Fibroblast of lung (primary cell): Measurements from ENCODE around the gene RAP1GAP2. TPM values are rescaled to one million over a fixed set of nuclear protein-coding genes. Genes with fewer than 3 reads are reported as not detected.

Source experiments
- DNase-seq, 2 donors: peaks; one replicate each; pipeline versions ENCODE4 v3.0.0 to v3.0.0-alpha.2; 2010; ENCODE audit warnings: low read depth in 2 of 2
- H2AFZ ChIP-seq: 2 replicates; pipeline ENCODE4 v1.5.1; 2012; ENCODE audit warnings: low read length, control low read depth, inconsistent platforms
- H3K27ac ChIP-seq: 2 replicates; pipeline ENCODE4 v1.5.1; 2011; ENCODE audit warnings: low read length, control low read depth; ENCODE audit not compliant: insufficient read depth
- H3K27me3 ChIP-seq: 2 replicates; pipeline ENCODE4 v1.5.1; 2011; ENCODE audit warnings: mild to moderate bottlenecking, low read length; ENCODE audit not compliant: control insufficient read depth, insufficient read depth
- H3K36me3 ChIP-seq: 2 replicates; pipeline ENCODE4 v1.5.1; 2011; ENCODE audit warnings: low read length; ENCODE audit not compliant: control insufficient read depth, insufficient read depth
- H3K4me1 ChIP-seq: 2 replicates; pipeline ENCODE4 v1.5.1; 2011; ENCODE audit warnings: low read length; ENCODE audit not compliant: control insufficient read depth, insufficient read depth; ENCODE audit errors: extremely low read depth
- H3K4me2 ChIP-seq: 2 replicates; pipeline ENCODE4 v1.5.1; 2011; ENCODE audit warnings: low read length, control low read depth; ENCODE audit not compliant: insufficient read depth; ENCODE audit errors: extremely low read depth
- H3K4me3 ChIP-seq, 4 experiments: fragments of 200-600 bp in 1 of 4; sonication (generic) in 1 of 4; replicated peaks in 1 of 4; 2 replicates each; pipeline ENCODE4 v1.5.1; 2011 to 2016; ENCODE audit warnings: low read length in 4 of 4, low read depth in 3 of 4, mild to moderate bottlenecking in 3 of 4, control low read depth in 2 of 4, inconsistent platforms in 1 of 4, mixed read lengths in 1 of 4; ENCODE audit not compliant: insufficient read depth in 1 of 4; ENCODE audit errors: control extremely low read depth in 1 of 4
- H3K79me2 ChIP-seq: 2 replicates; pipeline ENCODE4 v1.5.1; 2012; ENCODE audit warnings: mild to moderate bottlenecking, low read length, inconsistent platforms; ENCODE audit not compliant: control insufficient read depth, insufficient read depth
- H3K9ac ChIP-seq: 2 replicates; pipeline ENCODE4 v1.5.1; 2011; ENCODE audit warnings: mild to moderate bottlenecking, low read length, control low read depth; ENCODE audit not compliant: insufficient read depth
- H3K9me3 ChIP-seq: 2 replicates; pipeline ENCODE4 v1.5.1; 2012; ENCODE audit warnings: low read depth, low read length; ENCODE audit not compliant: control insufficient read depth, insufficient read depth
- H4K20me1 ChIP-seq: 2 replicates; pipeline ENCODE4 v1.5.1; 2011; ENCODE audit warnings: low read length; ENCODE audit not compliant: control insufficient read depth, insufficient read depth; ENCODE audit errors: extremely low read depth
- EZH2 ChIP-seq: IDR thresholded peaks from 2 replicates; pipeline ENCODE4 v1.5.1; 2012; ENCODE audit warnings: low read length, control low read depth, mild to moderate bottlenecking; ENCODE audit errors: missing control alignments
- polyA plus RNA-seq, 2 donors: library from polyadenylated mRNA; depleted of rRNA in 1 of 2; stranded (reverse) in 1 of 2; unstranded in 1 of 2; fragments of >200 nt; gene quantifications; 2 replicates each; pipeline ENCODE4 v1.2.1, GENCODE V29; 2011 to 2012; ENCODE audit warnings: missing spikeins in 1 of 2
- total RNA-seq: library from RNA; depleted of rRNA; stranded (reverse); fragments of >200 nt; gene quantifications from 2 replicates; pipeline ENCODE4 v1.2.1, GENCODE V29; 2014
- TF ChIP-seq, protein P1 (sequence below), 2 donors: IDR thresholded peaks in 1 of 2; conservative IDR thresholded peaks in 1 of 2; 1 replicate in 1 of 2; 2 replicates in 1 of 2; pipeline ENCODE4 v1.5.1; 2011 to 2012; ENCODE audit warnings: low read length in 2 of 2, control low read depth in 1 of 2, inconsistent platforms in 1 of 2, low read depth in 1 of 2, mild to moderate bottlenecking in 1 of 2

The RAP1GAP2 gene
- total and polyA plus RNA-seq, 2 donors (not counting 1 experiment from before 2014, with no cell fraction given) = 0.33 to 0.99 TPM

DNA sequence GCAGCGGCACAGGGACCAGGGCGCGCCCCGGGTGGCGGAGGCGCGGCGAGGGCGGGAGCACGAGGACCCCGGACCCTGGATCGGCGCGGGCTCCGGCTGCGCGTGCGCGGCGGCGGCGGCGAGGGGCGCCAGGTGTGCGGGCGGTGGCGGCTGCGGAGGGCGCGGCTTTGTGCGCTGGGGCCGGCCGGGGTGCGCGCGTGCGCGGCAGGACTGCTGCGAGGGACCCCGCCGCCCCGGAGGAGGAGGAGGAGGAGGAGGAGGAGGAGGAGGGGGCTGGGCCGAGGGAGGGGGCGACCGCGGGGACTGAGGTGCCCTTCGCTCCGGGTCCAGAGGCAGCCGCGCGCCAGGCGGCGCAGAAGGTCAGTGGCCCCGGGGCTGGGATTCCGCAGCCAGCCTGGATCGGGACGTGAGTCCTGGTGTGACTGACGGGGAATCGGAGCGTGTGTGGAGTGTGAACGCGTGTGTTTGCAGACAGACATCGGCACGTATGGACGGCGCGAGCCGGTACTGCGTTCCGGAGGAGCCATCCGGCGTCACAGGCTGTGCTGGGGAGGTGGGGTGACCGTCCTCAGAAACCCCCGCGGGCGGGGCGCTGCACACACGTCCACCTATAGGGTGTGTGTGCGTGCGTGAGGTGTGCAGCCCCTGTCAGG lies 19.5 kb upstream of the RAP1GAP2 start:
- Histone ChIP-seq H3K4me2 (no peak overlapping the region), H4K20me1 (no peaks in the 10 kb centered on the region), H2AFZ (no peak overlapping the region), H3K36me3 (no peaks in the 10 kb centered on the region), H3K27ac (no peak overlapping the region), H3K79me2 (no peaks in the 10 kb centered on the region), H3K4me3 (no peak overlapping the region), H3K4me1 (no peaks in the 10 kb centered on the region), H3K9ac (no peak overlapping the region), H3K27me3 (peaks cover 12% of the 10 kb centered on the region), H3K9me3 (no peaks in the 10 kb centered on the region)
- no peak for DNase-seq
- peak; percentile 81 for TF ChIP-seq EZH2
- TF ChIP-seq, protein P1, sequence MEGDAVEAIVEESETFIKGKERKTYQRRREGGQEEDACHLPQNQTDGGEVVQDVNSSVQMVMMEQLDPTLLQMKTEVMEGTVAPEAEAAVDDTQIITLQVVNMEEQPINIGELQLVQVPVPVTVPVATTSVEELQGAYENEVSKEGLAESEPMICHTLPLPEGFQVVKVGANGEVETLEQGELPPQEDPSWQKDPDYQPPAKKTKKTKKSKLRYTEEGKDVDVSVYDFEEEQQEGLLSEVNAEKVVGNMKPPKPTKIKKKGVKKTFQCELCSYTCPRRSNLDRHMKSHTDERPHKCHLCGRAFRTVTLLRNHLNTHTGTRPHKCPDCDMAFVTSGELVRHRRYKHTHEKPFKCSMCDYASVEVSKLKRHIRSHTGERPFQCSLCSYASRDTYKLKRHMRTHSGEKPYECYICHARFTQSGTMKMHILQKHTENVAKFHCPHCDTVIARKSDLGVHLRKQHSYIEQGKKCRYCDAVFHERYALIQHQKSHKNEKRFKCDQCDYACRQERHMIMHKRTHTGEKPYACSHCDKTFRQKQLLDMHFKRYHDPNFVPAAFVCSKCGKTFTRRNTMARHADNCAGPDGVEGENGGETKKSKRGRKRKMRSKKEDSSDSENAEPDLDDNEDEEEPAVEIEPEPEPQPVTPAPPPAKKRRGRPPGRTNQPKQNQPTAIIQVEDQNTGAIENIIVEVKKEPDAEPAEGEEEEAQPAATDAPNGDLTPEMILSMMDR (conservative IDR thresholded peaks at IDR 0.05 in 1 of 2, IDR thresholded peaks at IDR 0.05 in 1 of 2; ENCODE audit: low read depth in 1 of 2, low read length in 2 of 2) = no peak

DNA sequence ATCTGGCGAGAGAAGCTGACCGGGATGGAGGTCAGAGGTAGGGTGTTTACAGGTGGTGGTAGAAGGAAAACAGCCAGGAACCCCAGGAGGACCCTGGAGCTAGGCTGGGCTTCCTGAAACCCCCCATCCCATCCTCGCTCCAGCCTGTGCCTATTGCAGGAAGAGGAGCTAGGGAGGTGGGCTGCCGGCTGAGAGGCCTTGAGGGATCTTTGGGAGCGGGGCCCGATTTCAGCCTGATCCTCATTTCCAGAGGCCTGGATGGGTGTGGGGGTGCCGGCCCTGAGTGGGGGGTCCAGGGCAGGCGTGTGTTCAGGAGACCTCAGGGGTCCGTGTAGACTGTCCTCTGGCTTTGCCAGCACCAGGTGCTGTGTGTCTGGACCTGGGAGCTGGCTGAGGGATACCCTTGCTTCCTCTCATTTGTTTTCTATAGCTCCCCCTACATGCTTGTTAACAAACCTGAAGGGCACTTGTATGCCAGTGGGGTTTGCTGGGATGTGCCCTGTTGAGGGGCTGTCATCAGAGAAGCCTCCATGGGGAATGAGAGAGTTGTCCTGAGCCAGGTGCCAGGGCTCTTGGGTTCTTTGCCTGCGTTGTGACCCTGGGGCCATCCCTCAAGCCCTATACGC lies 18.9 kb upstream of the RAP1GAP2 start:
- H3K9me3 ChIP-seq = no peaks in the 10 kb centered on the region
- H3K27ac ChIP-seq = no peak overlapping the region
- no peaks in the 10 kb centered on the region for H3K79me2 ChIP-seq
- no peaks in the 10 kb centered on the region for H4K20me1 ChIP-seq
- H3K4me3 ChIP-seq = no peak overlapping the region
- H3K4me2 ChIP-seq = no peak overlapping the region
- no peaks in the 10 kb centered on the region for H3K36me3 ChIP-seq
- no peak overlapping the region for H2AFZ ChIP-seq
- no peak for DNase-seq
- peak; percentile 67 for TF ChIP-seq EZH2
- TF ChIP-seq, protein P1 (conservative IDR thresholded peaks at IDR 0.05 in 1 of 2, IDR thresholded peaks at IDR 0.05 in 1 of 2; ENCODE audit: low read depth in 1 of 2, low read length in 2 of 2) = no peak
- H3K4me1 ChIP-seq = no peaks in the 10 kb centered on the region
- peaks cover 12% of the 10 kb centered on the region for H3K27me3 ChIP-seq
- no peak overlapping the region for H3K9ac ChIP-seq

DNA sequence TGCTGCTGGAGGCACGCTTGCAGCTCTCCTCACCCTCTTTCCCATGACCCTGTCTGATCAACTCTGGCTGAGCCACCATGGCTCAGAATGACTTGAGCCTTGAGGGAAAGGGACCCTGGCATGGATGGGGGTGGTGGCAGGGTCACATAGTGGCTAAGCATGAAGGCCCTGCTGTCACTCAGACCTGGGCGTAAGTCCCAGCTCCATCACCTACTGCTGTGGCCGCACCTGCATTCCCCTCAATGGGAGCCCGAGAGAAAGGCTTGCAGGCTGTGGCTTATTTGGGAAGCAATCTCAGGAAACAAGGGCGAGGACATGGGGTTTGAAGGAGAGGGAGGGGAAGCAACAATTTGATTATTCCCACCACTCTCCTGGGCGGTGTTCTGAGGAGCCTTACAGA lies 17.7 kb upstream of the RAP1GAP2 start:
- Histone ChIP-seq H2AFZ (no peak overlapping the region), H3K4me3 (no peak overlapping the region), H3K36me3 (no peaks in the 10 kb centered on the region), H3K4me1 (no peaks in the 10 kb centered on the region), H3K79me2 (no peaks in the 10 kb centered on the region), H3K9me3 (no peaks in the 10 kb centered on the region), H4K20me1 (no peaks in the 10 kb centered on the region), H3K4me2 (no peak overlapping the region), H3K9ac (no peak overlapping the region), H3K27ac (no peak overlapping the region), H3K27me3 (peaks cover 12% of the 10 kb centered on the region)
- DNase-seq = no peak
- TF ChIP-seq, protein P1 (conservative IDR thresholded peaks at IDR 0.05 in 1 of 2, IDR thresholded peaks at IDR 0.05 in 1 of 2; ENCODE audit: low read depth in 1 of 2, low read length in 2 of 2) = no peak
- no peak for TF ChIP-seq EZH2
